Stomach smooth muscle (tissue), 2 donors: Measurements from ENCODE around the gene ZNF362.
"Not testable (repeated sequence)": the region's sequence is repeated elsewhere in the genome, so short reads cannot be mapped to it uniquely, and the experiment has no call there.

Experiments used
- H3K27ac ChIP-seq: one replicate; pipeline ENCODE4 v1.7.0; 2013; ENCODE audit warnings: mild to moderate bottlenecking, low read length, inconsistent platforms
- H3K27me3 ChIP-seq, 2 donors: one replicate each; pipeline ENCODE4 v1.7.0; 2013; ENCODE audit warnings: low read length in 2 of 2; ENCODE audit not compliant: insufficient read depth in 2 of 2, control insufficient read depth in 1 of 2
- H3K36me3 ChIP-seq, 2 donors: one replicate each; pipeline ENCODE4 v1.7.0; 2013; ENCODE audit warnings: low read length in 2 of 2; ENCODE audit not compliant: control insufficient read depth in 2 of 2, insufficient read depth in 2 of 2
- H3K4me1 ChIP-seq: one replicate; pipeline ENCODE4 v1.7.0; 2013; ENCODE audit warnings: low read length; ENCODE audit not compliant: control insufficient read depth, insufficient read depth
- H3K4me3 ChIP-seq, 2 donors: one replicate each; pipeline ENCODE4 v1.7.0; 2013; ENCODE audit warnings: low read length in 2 of 2
- H3K9ac ChIP-seq, 2 donors: one replicate each; pipeline ENCODE4 v1.7.0; 2013; ENCODE audit warnings: low read length in 2 of 2, mild to moderate bottlenecking in 1 of 2
- H3K9me3 ChIP-seq, 2 donors: one replicate each; pipeline ENCODE4 v1.7.0; 2013; ENCODE audit warnings: low read length in 2 of 2; ENCODE audit not compliant: control insufficient read depth in 2 of 2
- donor health status: healthy.
- donor health status: Pancreatic carcinoma.

Gene ZNF362

DNA sequence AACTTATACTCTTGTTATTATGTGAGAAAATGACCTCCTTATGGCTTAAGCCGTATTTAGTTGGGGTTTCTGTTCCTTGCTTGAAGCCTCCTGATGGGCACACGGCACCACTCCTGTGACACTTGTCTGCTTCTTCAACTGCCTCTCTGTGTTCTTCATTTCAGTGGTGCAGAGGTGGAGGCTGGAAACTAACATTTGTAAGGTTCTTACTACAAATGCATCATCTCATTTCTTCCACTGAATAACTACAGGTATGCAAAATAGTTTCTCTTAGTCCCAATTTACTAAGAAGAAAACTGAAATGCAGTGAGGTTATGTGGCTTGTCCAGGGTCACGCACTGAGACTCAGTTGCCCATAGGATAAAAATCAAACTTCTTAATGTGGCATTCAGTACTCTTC, 23.6 kb upstream of the ZNF362 start:
- H3K4me3 ChIP-seq = no peak overlapping the region
- H3K9ac ChIP-seq = no peak overlapping the region
- H3K4me1 ChIP-seq = peaks cover 6% of the 10 kb centered on the region
- no peaks in the 10 kb centered on the region for H3K36me3 ChIP-seq
- H3K9me3 ChIP-seq = no peaks in the 10 kb centered on the region
- peaks cover 0 to 3% of the 10 kb centered on the region in 2 donors for H3K27me3 ChIP-seq
- no peak overlapping the region for H3K27ac ChIP-seq

DNA sequence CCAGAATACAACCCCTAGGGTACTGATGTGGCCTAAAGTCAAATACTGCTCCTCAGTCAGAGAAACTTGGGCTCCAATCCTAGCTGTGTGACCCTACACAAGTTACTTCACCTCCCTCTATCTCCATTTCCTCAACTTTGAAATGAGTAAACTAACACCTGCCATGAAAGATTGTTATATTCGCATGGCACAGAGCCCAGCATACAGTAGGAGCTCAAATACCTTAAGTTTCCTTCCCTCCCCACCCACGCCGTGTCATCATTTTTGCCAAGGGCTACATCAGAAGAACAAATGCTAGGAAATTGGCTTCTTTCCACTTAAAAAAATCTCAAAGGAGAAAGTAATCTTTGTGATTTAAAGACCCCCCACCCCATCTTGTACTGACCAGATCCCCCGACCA, 22.2 kb upstream of the ZNF362 start:
- no peak overlapping the region for H3K27ac ChIP-seq
- H3K9me3 ChIP-seq = no peaks in the 10 kb centered on the region
- no peak overlapping the region for H3K9ac ChIP-seq
- no peak overlapping the region for H3K4me3 ChIP-seq
- peaks cover 0 to 3% of the 10 kb centered on the region in 2 donors for H3K27me3 ChIP-seq
- H3K4me1 ChIP-seq = peaks cover under 1% of the 10 kb centered on the region
- no peaks in the 10 kb centered on the region for H3K36me3 ChIP-seq

DNA sequence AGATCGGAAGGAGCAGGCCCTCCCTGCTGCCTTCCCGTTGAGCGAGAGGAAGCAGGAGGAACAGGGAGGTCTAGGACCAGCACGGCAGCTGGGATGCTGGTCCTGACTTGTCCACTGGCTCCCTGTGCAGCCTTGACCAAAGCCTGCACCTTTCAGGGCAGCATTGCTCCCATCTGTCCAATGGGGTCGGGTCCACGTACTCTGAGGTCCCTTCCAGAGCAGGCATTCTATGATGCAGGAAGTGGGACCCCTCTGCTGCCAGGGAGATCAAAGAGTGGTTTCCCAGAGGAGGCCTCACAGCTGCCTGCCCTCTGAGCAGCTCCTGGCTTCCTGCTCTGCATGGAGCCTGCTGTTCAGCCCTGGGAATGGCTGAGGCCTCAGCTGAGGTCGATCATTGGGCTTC, 21.7 kb upstream of the ZNF362 start:
- Histone ChIP-seq H3K4me3 (no peak overlapping the region), H3K27ac (no peak overlapping the region), H3K27me3 (peaks cover 0 to 3% of the 10 kb centered on the region in 2 donors), H3K36me3 (no peaks in the 10 kb centered on the region), H3K9me3 (no peaks in the 10 kb centered on the region), H3K4me1 (no peaks in the 10 kb centered on the region), H3K9ac (no peak overlapping the region)

DNA sequence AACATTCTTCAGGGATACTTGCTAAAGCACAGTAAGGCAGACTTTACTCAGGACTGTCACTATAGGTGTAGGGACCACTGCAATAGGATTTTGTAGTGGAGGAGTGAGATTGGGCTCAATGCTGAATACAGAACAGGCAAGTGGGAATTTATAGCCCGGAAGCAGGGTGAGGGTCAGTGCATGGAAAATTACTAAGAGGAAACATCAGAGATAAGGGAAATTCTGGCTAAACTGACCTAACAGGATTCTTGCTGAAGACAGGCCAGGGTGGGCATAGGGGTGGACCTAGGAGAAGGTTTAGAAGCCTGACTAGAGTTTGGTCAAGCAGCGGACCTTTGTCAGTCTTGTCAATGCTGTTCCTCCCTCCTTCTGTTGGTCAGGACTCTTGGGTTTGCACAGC, 20.8 kb upstream of the ZNF362 start:
- Histone ChIP-seq H3K27me3 (peaks cover 0 to 3% of the 10 kb centered on the region in 2 donors), H3K4me1 (no peaks in the 10 kb centered on the region), H3K9me3 (no peaks in the 10 kb centered on the region), H3K36me3 (no peaks in the 10 kb centered on the region), H3K4me3 (no peak overlapping the region), H3K27ac (no peak overlapping the region), H3K9ac (no peak overlapping the region)

DNA sequence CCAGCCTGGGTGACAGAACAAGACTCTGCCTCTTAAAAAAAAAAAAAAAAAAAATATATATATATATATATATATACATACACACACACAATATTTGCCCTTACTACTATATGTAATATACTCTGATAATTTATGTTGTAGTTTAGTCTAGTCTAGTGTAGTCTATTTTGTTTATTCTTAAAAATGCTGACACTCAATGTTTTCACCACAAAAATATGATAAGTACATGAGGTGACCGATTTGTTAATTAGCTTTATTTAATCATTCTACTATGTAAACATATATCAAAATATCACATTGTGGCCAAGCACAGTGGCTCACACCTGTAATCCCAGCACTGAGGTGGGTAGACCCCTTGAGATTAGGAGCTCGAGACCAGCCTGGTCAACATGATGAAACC, 19.8 kb upstream of the ZNF362 start:
- Histone ChIP-seq H3K27ac (no peak overlapping the region), H3K36me3 (no peaks in the 10 kb centered on the region), H3K4me3 (no peak overlapping the region), H3K9ac (no peak overlapping the region), H3K27me3 (peaks cover 0 to 3% of the 10 kb centered on the region in 2 donors), H3K9me3 (no peaks in the 10 kb centered on the region), H3K4me1 (no peaks in the 10 kb centered on the region)

DNA sequence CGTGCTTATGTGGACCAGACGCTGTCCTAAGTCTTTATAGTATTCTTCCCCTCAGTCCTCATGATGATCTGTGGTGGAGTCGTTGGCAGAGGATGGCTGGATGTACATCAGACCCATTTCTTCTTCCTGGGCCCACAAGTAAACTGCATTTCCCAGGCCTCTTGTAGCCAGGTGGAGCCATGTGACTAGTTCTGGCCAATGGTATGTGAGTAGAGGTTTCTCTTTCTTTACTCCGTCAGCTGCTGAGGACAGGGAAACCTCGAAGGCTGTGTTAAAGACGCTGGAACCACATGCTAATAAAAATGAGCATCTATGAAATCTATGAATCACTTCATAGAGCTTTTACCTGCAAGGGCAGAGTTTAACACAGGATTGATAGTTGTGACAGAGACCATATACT, 18.7 kb upstream of the ZNF362 start:
- Histone ChIP-seq H3K36me3 (no peaks in the 10 kb centered on the region), H3K4me3 (no peak overlapping the region), H3K9ac (no peak overlapping the region)

DNA sequence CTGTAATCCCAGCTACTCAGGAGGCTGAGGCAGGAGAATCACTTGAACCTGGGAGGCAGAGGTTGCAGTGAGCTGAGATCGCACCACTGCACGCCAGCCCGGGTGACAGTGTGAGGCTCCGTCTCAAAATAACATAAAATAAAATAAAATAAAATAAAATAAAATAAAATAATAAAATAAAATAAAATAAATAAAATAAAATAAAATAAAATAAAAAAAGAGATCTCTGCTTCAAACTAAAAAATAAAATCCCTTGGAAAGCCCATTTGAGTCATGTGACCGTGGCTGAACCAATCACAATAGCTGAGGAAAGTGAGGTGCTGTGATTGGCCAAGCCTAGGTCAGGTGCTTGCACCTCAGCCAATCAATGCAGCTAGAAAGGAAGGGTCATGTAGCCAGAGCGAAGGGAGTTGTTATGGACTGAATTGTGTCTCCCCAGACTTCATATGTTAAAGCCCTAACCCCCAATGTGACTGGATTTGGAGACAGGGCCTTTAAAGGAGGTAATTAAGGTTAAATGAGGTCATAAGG, 18.0 kb upstream of the ZNF362 start:
- not testable (repeated sequence) for H3K4me3 ChIP-seq, H3K27ac ChIP-seq, H3K27me3 ChIP-seq, H3K4me1 ChIP-seq, H3K36me3 ChIP-seq, H3K9me3 ChIP-seq, H3K9ac ChIP-seq

More for the DNA sequence above, 18.7 kb upstream of the ZNF362 start:
- Histone ChIP-seq H3K4me1 (no peaks in the 10 kb centered on the region), H3K27me3 (peaks cover 0 to 3% of the 10 kb centered on the region in 2 donors), H3K27ac (no peak overlapping the region), H3K9me3 (no peaks in the 10 kb centered on the region)

DNA sequence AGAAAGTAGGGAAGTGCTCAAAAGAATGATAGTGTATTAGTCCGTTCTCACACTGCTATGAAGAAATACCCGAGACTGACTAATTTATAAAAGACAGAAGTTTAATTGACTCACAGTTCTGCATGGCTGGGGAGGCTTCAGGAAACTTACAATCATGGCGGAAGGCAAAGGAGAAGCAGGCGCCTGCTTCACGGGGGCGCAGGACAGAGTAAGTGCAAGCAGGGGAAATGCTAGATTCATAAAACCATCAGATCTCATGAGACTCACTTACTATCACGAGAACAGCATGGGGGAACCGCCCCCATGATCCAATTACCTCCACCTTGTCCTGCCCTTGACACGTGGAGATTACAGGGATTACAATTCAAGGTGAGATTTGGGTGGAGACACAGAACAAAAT, 16.9 kb upstream of the ZNF362 start:
- H3K27me3 ChIP-seq, H3K9ac ChIP-seq, H3K36me3 ChIP-seq, H3K9me3 ChIP-seq, H3K4me3 ChIP-seq, H3K4me1 ChIP-seq, H3K27ac ChIP-seq: not testable (repeated sequence)

DNA sequence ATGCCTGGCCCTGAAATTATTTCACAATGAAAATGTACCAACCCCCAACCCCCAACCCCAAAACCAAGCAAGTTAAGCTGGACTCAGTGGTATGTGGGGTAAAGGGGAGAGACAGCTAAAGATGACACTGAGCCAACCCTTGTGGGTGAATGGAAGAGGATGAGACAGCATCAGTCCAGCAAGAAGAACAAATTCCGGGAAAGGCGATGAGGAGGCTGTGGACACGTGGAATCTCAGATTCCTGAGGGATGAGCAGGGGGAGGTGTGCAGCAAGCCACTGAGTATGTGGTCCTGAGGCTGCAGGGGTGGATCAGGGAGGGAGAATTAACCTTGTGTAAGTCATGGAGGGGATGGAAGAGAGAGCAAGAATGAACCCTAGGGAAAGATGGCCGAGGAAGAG, 14.4 kb upstream of the ZNF362 start:
- Histone ChIP-seq H3K36me3 (no peaks in the 10 kb centered on the region), H3K27ac (no peak overlapping the region), H3K4me1 (no peaks in the 10 kb centered on the region), H3K27me3 (no peaks in the 10 kb centered on the region), H3K9me3 (no peaks in the 10 kb centered on the region), H3K9ac (no peak overlapping the region), H3K4me3 (no peak overlapping the region)

DNA sequence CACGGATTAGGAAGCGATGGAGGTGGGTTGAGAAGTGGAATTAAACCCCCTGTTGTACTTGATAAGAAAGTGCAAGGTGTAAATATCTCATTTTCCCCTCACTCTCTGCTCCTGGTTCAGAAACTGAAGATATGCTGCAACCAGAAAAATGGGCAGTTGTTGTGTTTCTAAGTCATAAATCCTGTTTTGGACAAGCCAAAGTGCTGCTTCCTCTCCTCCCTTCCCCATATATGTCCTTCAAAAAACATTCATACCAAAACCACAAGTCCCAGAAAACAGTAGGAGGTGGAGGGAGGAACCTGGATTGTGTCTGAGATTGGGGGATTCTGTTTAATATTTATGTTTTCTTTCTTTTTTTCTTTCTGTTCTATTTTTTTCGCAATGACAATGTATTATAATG, 13.6 kb upstream of the ZNF362 start:
- H3K36me3 ChIP-seq = no peaks in the 10 kb centered on the region
- H3K4me3 ChIP-seq = no peak overlapping the region
- no peaks in the 10 kb centered on the region for H3K4me1 ChIP-seq
- H3K27ac ChIP-seq = no peak overlapping the region
- no peaks in the 10 kb centered on the region for H3K9me3 ChIP-seq
- no peaks in the 10 kb centered on the region for H3K27me3 ChIP-seq
- no peak overlapping the region for H3K9ac ChIP-seq

DNA sequence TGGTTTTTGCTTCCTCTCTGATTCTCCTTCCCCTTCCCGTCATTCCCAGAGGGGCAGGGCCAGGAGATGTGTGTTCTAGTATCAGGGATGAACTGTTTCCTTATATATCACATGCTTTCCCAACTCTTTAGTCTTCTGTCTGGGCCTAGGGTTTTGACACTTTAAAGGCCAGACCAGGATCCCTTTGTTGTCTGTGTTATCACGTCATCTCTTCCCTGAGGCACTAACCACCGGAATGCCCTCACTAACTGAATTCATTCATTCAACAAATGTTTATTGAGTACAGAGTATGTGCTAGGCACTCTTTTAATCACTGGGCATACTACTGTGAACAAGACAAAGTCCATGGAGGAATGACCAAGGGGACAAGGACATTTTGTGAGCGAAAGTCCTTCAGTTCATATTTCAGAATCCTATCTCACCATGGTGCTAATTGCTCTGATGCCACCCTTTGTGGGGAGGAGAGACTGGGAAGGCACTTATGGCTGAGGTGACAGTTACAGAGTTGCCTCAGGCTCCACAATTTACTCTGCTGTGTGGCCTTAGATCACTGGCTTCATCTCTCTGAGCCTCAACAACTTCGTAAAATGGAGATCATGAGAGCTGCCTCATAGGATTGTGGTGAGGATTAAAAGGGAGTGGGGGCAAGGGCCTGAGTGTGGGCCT, 12.0 kb upstream of the ZNF362 start:
- H3K9me3 ChIP-seq = no peaks in the 10 kb centered on the region
- no peak overlapping the region for H3K4me3 ChIP-seq
- H3K4me1 ChIP-seq = no peaks in the 10 kb centered on the region
- H3K27me3 ChIP-seq = no peaks in the 10 kb centered on the region
- H3K27ac ChIP-seq = no peak overlapping the region
- H3K9ac ChIP-seq = no peak overlapping the region
- H3K36me3 ChIP-seq = no peaks in the 10 kb centered on the region
